NAMALWA (cell line): ENCODE data around the gene RPS5.
"Not testable (repeated sequence)": the region's sequence is repeated elsewhere in the genome, so short reads cannot be mapped to it uniquely, and the experiment has no call there.

ENCODE experiments used
- DNase-seq: peaks from one replicate; pipeline ENCODE4 v3.0.0-alpha.2; 2015; ENCODE audit warnings: low spot score

The RPS5 gene

DNA sequence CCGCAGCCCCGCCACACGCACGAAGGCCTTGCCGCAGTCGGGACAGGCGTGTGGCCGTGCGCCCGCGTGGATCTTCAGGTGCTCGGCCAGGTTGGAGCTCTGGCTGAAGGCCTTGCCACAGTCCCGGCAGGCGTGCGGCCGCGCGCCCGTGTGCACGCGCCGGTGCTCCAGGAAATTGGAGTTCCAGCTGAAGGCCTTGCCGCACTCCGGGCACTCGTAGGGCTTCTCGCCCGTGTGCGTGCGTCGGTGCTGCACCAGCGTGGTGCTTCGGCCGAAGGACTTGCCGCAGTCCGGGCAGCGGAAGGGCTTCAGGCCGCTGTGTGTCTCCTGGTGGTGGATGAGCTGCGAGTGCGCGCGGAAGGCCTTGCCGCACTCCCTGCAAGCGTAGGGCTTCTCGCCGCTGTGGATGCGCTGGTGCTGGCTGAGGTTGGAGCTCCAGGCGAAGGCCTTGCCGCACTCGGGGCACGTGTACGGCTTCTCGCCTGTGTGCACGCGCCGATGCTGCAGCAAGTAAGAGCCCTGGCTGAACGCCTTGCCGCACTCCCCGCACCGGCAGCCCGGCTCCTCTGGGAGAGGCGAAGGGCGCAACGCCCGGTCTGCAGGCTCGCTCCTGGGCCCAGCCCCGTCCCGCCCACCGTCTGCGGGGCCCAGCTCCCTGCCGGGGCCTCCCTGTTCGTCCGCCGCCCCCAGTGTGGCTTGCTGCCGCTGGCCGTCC lies 30.1 kb upstream of the RPS5 start:
- DNase-seq: no peak

DNA sequence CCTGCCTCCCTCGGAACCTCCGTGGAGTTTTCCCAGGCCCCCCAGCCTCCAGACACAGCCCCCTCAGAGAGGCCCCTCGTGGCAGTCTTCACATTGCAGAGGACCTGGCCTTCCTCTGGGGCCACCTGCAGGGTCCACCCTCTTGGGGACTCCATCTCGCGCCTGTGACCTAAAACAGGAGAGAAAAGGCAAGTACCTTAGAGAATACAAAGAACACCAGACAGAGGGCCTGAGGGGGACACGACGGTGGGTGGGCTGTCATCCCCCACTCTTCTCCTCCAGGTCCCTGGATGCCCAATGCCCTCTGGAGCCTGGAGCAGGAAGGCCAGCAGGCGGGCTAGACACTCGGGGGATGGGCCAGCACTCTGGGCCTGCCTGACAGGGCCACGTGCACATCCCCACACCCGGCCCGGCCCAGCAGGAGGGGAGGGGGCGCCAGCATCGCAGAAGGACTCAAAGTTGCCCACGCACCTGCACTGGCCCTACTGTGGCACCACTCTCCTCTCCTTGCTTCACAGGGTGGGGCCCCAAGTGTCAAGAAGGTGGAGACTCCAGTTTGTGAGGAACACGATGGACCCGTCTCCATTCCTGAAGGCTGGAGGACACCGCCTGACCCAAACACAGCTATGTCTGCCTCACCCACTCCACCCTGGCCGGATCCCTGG lies 29.5 kb upstream of the RPS5 start:
- DNase-seq: no peak

DNA sequence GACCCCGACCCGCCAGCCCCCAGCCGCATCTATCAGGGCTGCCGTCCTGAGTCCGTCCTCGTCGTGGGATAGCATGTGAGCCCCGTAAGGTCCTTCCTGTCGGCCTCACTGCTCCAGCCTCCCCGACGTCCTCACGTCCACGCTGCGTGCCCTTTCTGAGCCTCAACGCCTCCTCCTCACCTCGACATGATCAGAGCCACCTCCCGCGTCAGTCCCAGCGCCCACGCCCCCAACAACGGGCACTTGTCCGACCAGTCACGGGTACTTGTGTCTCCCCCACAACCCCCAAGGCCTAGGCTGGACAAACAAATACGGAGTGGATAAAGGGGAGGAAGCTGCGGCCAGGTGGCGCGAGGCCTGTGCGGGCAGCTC lies 25.2 kb upstream of the RPS5 start:
- DNase-seq: no peak

DNA sequence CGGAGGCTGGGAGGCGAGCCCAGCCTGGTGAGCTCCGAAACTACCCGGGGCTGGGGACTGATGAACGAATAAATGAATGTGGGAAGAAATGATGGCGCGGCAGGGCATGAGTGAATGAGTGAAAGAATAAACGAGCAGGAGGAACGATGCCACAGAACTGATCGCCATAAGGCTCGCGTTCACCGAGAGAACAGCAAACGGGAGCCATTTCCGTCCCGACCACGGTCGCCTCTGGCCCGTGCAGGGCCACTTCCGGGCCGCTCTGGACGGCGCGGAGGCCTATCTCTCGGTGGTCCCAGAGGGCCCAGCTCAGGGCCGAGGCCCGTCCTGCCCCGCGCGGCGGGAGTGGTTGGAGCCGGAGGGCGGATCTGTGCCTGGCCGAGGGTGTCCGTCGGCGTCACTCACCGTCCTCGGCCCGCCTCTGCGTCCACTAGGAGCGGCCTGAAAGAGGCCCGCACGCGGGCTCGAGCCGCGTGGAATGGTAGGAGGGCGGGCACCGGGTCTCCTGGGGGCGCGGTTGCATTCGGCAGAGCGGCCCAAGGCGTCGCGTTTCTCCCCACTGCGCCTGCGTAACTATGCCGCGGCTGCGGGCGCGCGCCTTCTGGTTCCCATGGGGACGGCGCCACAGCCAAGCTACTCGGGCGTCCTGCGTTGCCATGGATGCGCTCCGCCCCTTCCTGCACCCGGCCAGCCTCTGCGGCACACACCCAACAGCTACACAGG lies 24.6 kb upstream of the RPS5 start, which contains the start of gene ZNF497:
ZNF497 (minus strand) TSS at position 480 of the 723 bp plus-strand sequence. CDS start 5,116 bp downstream, outside the sequence.
- DNase-seq: peak; percentile 97

DNA sequence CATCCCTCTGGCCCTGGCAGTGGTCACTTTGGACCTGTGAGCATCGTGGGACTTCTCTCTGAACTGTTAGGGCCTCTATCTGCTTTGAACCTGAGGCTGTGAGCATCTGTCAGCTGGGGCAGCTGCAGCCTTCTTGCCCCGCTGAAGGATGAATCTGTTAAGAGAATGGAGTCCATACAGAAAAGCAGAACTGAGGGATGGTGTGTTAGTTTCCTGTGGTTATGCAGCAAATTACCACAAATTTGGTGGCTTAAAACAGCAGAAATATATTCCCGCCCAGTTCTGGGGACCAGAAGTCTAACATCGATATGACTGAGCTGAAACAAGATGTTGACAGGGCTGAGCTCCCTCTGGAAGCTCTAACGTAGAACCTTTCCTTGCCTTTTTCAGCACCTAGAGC lies 22.9 kb upstream of the RPS5 start:
- DNase-seq: peak; percentile 71

GRCh38 chr19:58366585-58367430 lies 20.3 kb upstream of the RPS5 start:
- DNase-seq: no peak

GRCh38 chr19:58367698-58368454 lies 19.2 kb upstream of the RPS5 start:
- no peak for DNase-seq

- no peak for DNase-seq
Measured at GRCh38 chr19:58368561-58369360, 18.3 kb upstream of the RPS5 start.

GRCh38 chr19:58372311-58373133 lies 14.5 kb upstream of the RPS5 start:
- no peak for DNase-seq

- DNase-seq: no peak
Measured at GRCh38 chr19:58374200-58374599, 12.9 kb upstream of the RPS5 start.

GRCh38 chr19:58376724-58377123 lies 10.3 kb upstream of the RPS5 start:
- not testable (repeated sequence) for DNase-seq

DNA sequence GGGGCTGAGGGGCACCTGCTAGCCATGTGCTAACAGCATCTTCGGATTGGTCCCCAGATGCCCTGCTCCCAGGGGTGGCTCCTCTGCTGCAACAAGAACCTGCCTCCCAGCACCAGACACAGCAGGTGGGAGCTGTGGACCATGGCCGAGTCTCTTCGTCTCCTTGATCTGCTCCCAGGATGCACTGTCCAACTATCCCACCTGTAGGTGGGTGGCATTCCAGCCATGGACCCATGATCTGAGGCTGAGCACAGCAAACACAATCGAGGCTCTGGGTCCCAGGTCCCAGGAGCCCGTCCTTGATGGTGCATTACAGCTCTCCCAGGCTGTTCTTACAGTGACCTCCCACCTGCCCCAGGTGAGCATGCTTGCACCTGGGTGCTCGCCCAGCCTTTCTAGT lies 7.8 kb upstream of the RPS5 start:
- DNase-seq: no peak

- no peak for DNase-seq
Measured at GRCh38 chr19:58380037-58380661, 6.9 kb upstream of the RPS5 start.

GRCh38 chr19:58380662-58381459 lies 6.2 kb upstream of the RPS5 start, which contains the start of gene ZNF837:
ZNF837 (minus strand) TSS chr19:58381030; CDS start chr19:58369332, 11,698 bp downstream.
- peak; percentile 100 for DNase-seq

- no peak for DNase-seq
Measured at GRCh38 chr19:58381460-58382212, 5.4 kb upstream of the RPS5 start.

- no peak for DNase-seq
Measured at GRCh38 chr19:58382997-58383603, 4.0 kb upstream of the RPS5 start.

DNA sequence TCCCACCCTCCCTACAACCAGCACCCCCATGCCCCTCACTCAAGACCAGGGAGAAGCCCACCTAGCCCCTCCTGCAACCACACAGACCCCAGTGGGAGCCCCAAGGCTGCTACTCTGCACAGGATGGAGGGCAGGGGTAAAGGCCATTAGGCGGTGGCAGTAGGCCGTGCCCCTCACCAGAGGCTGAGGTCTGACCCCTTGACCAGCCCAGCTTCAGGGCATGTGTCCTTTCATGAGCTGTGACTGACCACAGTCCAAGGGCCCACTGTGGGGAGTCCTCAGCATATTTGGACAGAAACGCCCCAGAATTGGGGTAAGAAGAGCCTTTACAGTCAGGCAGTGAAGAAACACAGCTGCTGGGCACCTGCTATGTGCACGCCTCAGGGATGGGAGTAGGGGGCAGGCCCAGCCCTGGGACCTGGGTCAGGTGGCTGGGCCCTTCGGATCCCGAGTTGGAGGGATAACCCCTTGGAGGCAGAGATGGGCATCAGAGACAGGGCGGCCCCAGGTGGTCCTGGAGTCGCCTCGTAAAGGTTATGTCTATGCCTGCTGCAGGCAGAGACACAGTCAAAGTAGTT lies 1.7 kb upstream of the RPS5 start:
- no peak for DNase-seq
